PC-9 (cell line): ENCODE results near the gene COMMD4.

Source experiments
- EZH2 ChIP-seq: fragments of 200-600 bp; sonication (generic); IDR thresholded peaks from 2 replicates; pipeline ENCODE4 v1.8.0; 2017; ENCODE audit warnings: antibody characterized with exemption, low read depth
- TF ChIP-seq, protein P1 (sequence below): fragments of 200-600 bp; sonication (generic); conservative IDR thresholded peaks from 2 replicates; pipeline ENCODE4 v1.6.1; 2017; ENCODE audit warnings: mixed run types, antibody characterized with exemption, mild to moderate bottlenecking, moderate library complexity

DNA sequence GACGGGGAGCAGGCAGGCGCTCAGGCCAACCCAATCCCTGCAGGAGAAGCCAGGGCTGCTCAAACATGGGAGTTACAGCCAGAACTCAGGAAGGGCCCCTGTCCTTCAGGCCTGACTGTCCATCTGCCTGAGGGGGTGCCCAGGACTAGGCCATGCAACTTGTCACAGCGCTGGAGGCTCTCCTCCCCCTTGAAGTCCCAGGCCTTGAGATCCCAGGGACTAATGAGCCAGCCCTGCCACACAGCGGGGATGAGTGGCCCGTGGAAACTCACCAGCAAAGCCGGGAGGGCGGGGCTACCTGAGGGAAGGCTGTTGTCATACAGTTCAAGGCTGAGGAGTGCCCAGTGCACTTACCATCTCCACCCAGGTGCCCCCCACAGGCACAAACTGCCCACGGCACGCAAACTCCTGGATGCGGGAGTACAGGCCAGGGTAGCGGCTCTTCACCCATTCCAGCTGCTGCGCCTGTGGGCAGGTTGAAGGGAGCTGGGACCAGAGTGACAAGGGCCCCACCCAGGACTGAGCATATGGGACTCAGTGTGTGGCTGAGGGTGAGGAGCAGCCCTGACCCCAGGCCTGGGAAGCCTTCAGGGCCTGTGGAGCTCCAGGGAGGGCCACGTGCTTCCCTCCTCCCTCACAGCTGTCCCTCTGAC is 26.3 kb downstream of the COMMD4 start:
- TF ChIP-seq, protein P1, sequence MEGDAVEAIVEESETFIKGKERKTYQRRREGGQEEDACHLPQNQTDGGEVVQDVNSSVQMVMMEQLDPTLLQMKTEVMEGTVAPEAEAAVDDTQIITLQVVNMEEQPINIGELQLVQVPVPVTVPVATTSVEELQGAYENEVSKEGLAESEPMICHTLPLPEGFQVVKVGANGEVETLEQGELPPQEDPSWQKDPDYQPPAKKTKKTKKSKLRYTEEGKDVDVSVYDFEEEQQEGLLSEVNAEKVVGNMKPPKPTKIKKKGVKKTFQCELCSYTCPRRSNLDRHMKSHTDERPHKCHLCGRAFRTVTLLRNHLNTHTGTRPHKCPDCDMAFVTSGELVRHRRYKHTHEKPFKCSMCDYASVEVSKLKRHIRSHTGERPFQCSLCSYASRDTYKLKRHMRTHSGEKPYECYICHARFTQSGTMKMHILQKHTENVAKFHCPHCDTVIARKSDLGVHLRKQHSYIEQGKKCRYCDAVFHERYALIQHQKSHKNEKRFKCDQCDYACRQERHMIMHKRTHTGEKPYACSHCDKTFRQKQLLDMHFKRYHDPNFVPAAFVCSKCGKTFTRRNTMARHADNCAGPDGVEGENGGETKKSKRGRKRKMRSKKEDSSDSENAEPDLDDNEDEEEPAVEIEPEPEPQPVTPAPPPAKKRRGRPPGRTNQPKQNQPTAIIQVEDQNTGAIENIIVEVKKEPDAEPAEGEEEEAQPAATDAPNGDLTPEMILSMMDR = no peak
- no peak for TF ChIP-seq EZH2
